Measurements from ENCODE around the gene FAF1.
"Not testable (repeated sequence)": the region's sequence is repeated elsewhere in the genome, so short reads cannot be mapped to it uniquely, and the experiment has no call there.

FAF1 gene

GRCh38 chr1:50793521-50793920, 166.5 kb downstream of the FAF1 start:
- no peak overlapping the region for H3K4me3 Mint-ChIP-seq
- H3K36me3 Mint-ChIP-seq: peaks cover 3% of the 10 kb centered on the region
- no peaks in the 10 kb centered on the region for H3K27me3 Mint-ChIP-seq
- H3K9me3 Mint-ChIP-seq (ENCODE audit: low read depth): no peaks in the 10 kb centered on the region
- H3K27ac Mint-ChIP-seq: no peak overlapping the region
- no peaks in the 10 kb centered on the region for H3K4me1 Mint-ChIP-seq (ENCODE audit: low read depth)

GRCh38 chr1:50787266-50787665, 172.8 kb downstream of the FAF1 start:
- no peaks in the 10 kb centered on the region for H3K27me3 Mint-ChIP-seq
- no peaks in the 10 kb centered on the region for H3K9me3 Mint-ChIP-seq (ENCODE audit: low read depth)
- peaks cover 21% of the 10 kb centered on the region for H3K4me1 Mint-ChIP-seq (ENCODE audit: low read depth)
- H3K36me3 Mint-ChIP-seq: peaks cover 11% of the 10 kb centered on the region
- H3K4me3 Mint-ChIP-seq: no peak overlapping the region
- no peak overlapping the region for H3K27ac Mint-ChIP-seq

GRCh38 chr1:50783286-50783685, 176.8 kb downstream of the FAF1 start:
- Mint-ChIP-seq H3K4me1 (ENCODE audit: low read depth) (peaks cover 35% of the 10 kb centered on the region), H3K4me3 (no peak overlapping the region), H3K27ac (no peak overlapping the region), H3K36me3 (peaks cover 17% of the 10 kb centered on the region), H3K9me3 (ENCODE audit: low read depth) (no peaks in the 10 kb centered on the region), H3K27me3 (no peaks in the 10 kb centered on the region)

GRCh38 chr1:50780797-50781196, 179.3 kb downstream of the FAF1 start:
- peaks cover 35% of the 10 kb centered on the region for H3K4me1 Mint-ChIP-seq (ENCODE audit: low read depth)
- H3K27me3 Mint-ChIP-seq: no peaks in the 10 kb centered on the region
- H3K27ac Mint-ChIP-seq: no peak overlapping the region
- peaks cover 13% of the 10 kb centered on the region for H3K36me3 Mint-ChIP-seq
- no peaks in the 10 kb centered on the region for H3K9me3 Mint-ChIP-seq (ENCODE audit: low read depth)
- no peak overlapping the region for H3K4me3 Mint-ChIP-seq

GRCh38 chr1:50779801-50780200, 180.3 kb downstream of the FAF1 start:
- Mint-ChIP-seq H3K27me3 (no peaks in the 10 kb centered on the region), H3K4me3 (no peak overlapping the region), H3K27ac (no peak overlapping the region), H3K9me3 (ENCODE audit: low read depth) (no peaks in the 10 kb centered on the region), H3K36me3 (peaks cover 10% of the 10 kb centered on the region), H3K4me1 (ENCODE audit: low read depth) (peaks cover 29% of the 10 kb centered on the region)

GRCh38 chr1:50775740-50776139, 184.3 kb downstream of the FAF1 start:
- Mint-ChIP-seq H3K27ac (no peak overlapping the region), H3K9me3 (ENCODE audit: low read depth) (no peaks in the 10 kb centered on the region), H3K4me3 (no peak overlapping the region), H3K27me3 (no peaks in the 10 kb centered on the region), H3K36me3 (peaks cover 9% of the 10 kb centered on the region), H3K4me1 (ENCODE audit: low read depth) (peaks cover 11% of the 10 kb centered on the region)

- H3K27me3 Mint-ChIP-seq: no peaks in the 10 kb centered on the region
- peaks cover 2% of the 10 kb centered on the region for H3K36me3 Mint-ChIP-seq
- no peaks in the 10 kb centered on the region for H3K9me3 Mint-ChIP-seq (ENCODE audit: low read depth)
- no peak overlapping the region for H3K4me3 Mint-ChIP-seq
- H3K27ac Mint-ChIP-seq: no peak overlapping the region
- H3K4me1 Mint-ChIP-seq (ENCODE audit: low read depth): peaks cover 8% of the 10 kb centered on the region
These were observed 185.2 kb downstream of the FAF1 start for GRCh38 chr1:50774759-50775351.

GRCh38 chr1:50766688-50767087, 193.4 kb downstream of the FAF1 start:
- Mint-ChIP-seq H3K9me3 (ENCODE audit: low read depth) (no peaks in the 10 kb centered on the region), H3K27me3 (no peaks in the 10 kb centered on the region), H3K36me3 (peaks cover 21% of the 10 kb centered on the region), H3K27ac (no peak overlapping the region), H3K4me1 (ENCODE audit: low read depth) (peaks cover 37% of the 10 kb centered on the region), H3K4me3 (no peak overlapping the region)

GRCh38 chr1:50756543-50756942, 203.5 kb downstream of the FAF1 start:
- not testable (repeated sequence) for H3K4me3 Mint-ChIP-seq; H3K4me1 Mint-ChIP-seq (ENCODE audit: low read depth); H3K9me3 Mint-ChIP-seq (ENCODE audit: low read depth); H3K27me3 Mint-ChIP-seq; H3K27ac Mint-ChIP-seq
- H3K36me3 Mint-ChIP-seq: peaks cover 32% of the 10 kb centered on the region

- not testable (repeated sequence) for H3K27ac Mint-ChIP-seq; H3K4me3 Mint-ChIP-seq; H3K9me3 Mint-ChIP-seq (ENCODE audit: low read depth); H3K27me3 Mint-ChIP-seq; H3K4me1 Mint-ChIP-seq (ENCODE audit: low read depth)
- peaks cover 23% of the 10 kb centered on the region for H3K36me3 Mint-ChIP-seq
These were observed 205.3 kb downstream of the FAF1 start for GRCh38 chr1:50754764-50755163.

- H3K9me3 Mint-ChIP-seq (ENCODE audit: low read depth): no peaks in the 10 kb centered on the region
- H3K4me1 Mint-ChIP-seq (ENCODE audit: low read depth): no peaks in the 10 kb centered on the region
These were observed 209.9 kb downstream of the FAF1 start for GRCh38 chr1:50750021-50750619.

GRCh38 chr1:50747394-50747793, 212.7 kb downstream of the FAF1 start:
- H3K4me3 Mint-ChIP-seq: no peak overlapping the region
- H3K9me3 Mint-ChIP-seq (ENCODE audit: low read depth): no peaks in the 10 kb centered on the region
- no peaks in the 10 kb centered on the region for H3K27me3 Mint-ChIP-seq
- no peak overlapping the region for H3K27ac Mint-ChIP-seq
- H3K4me1 Mint-ChIP-seq (ENCODE audit: low read depth): no peaks in the 10 kb centered on the region
- peaks cover 11% of the 10 kb centered on the region for H3K36me3 Mint-ChIP-seq

More at GRCh38 chr1:50750021-50750619, 209.9 kb downstream of the FAF1 start:
- Mint-ChIP-seq H3K27me3 (no peaks in the 10 kb centered on the region), H3K27ac (no peak overlapping the region), H3K36me3 (peaks cover 14% of the 10 kb centered on the region), H3K4me3 (no peak overlapping the region)

GRCh38 chr1:50742523-50742922, 217.5 kb downstream of the FAF1 start:
- no peaks in the 10 kb centered on the region for H3K4me1 Mint-ChIP-seq (ENCODE audit: low read depth)
- peaks cover 19% of the 10 kb centered on the region for H3K36me3 Mint-ChIP-seq
- no peaks in the 10 kb centered on the region for H3K27me3 Mint-ChIP-seq
- no peak overlapping the region for H3K4me3 Mint-ChIP-seq
- H3K27ac Mint-ChIP-seq: no peak overlapping the region
- no peaks in the 10 kb centered on the region for H3K9me3 Mint-ChIP-seq (ENCODE audit: low read depth)

- Mint-ChIP-seq H3K27me3 (no peaks in the 10 kb centered on the region), H3K36me3 (peaks cover 16% of the 10 kb centered on the region), H3K4me1 (ENCODE audit: low read depth) (peaks cover under 1% of the 10 kb centered on the region), H3K27ac (no peak overlapping the region), H3K4me3 (no peak overlapping the region), H3K9me3 (ENCODE audit: low read depth) (no peaks in the 10 kb centered on the region)
These were observed 220.9 kb downstream of the FAF1 start for GRCh38 chr1:50739125-50739524.

- Mint-ChIP-seq H3K36me3 (peaks cover 21% of the 10 kb centered on the region), H3K27me3 (no peaks in the 10 kb centered on the region), H3K9me3 (ENCODE audit: low read depth) (no peaks in the 10 kb centered on the region), H3K27ac (no peak overlapping the region), H3K4me3 (no peak overlapping the region), H3K4me1 (ENCODE audit: low read depth) (peaks cover 3% of the 10 kb centered on the region)
These were observed 224.6 kb downstream of the FAF1 start for GRCh38 chr1:50735443-50735842.

GRCh38 chr1:50727578-50727977, 232.5 kb downstream of the FAF1 start:
- H3K9me3 Mint-ChIP-seq (ENCODE audit: low read depth); H3K4me3 Mint-ChIP-seq; H3K27me3 Mint-ChIP-seq; H3K27ac Mint-ChIP-seq: not testable (repeated sequence)
- H3K36me3 Mint-ChIP-seq: peaks cover 24% of the 10 kb centered on the region
- peaks cover 22% of the 10 kb centered on the region for H3K4me1 Mint-ChIP-seq (ENCODE audit: low read depth)
